B cell (primary cell): ENCODE results near the gene PLA2G2E. TPM values are rescaled to one million over a fixed set of nuclear protein-coding genes. Genes with fewer than 3 reads are reported as not detected.
A peak's percentile ranks its signal among the peaks of the same experiment; 100 is the strongest.

Experiments
- ATAC-seq: fragments of 200-7000 bp; cut with Tn5 transposase; one replicate; pipeline ENCODE4 v1.10.0; 2021; ENCODE audit warnings: low read depth, mild to moderate bottlenecking, moderate number of reproducible peaks, moderate library complexity
- CTCF ChIA-PET: fragments of 350-600 bp; sonication (Branson Sonifier 250); formaldehyde crosslinking; loops from one replicate; lab custom pipeline; 2021; ENCODE audit warnings: antibody characterized with exemption, inconsistent platforms; lab: Charles Lee
- POLR2A ChIA-PET: fragments of 350-600 bp; sonication (Branson Sonifier 250); formaldehyde crosslinking; loops from one replicate; lab custom pipeline; 2021; ENCODE audit warnings: antibody characterized with exemption; lab: Charles Lee
- DNase-seq: peaks from one replicate; pipeline ENCODE4 v3.0.0; 2013
- H2AFZ ChIP-seq: 2 replicates; pipeline ENCODE4 v1.6.1; 2012; ENCODE audit warnings: mild to moderate bottlenecking, low read depth, low read length; ENCODE audit not compliant: insufficient read depth, poor library complexity, severe bottlenecking
- H3K27ac ChIP-seq, 2 donors: 1 replicate in 1 of 2; 2 replicates in 1 of 2; pipeline ENCODE4 v1.5.1; 2012 to 2013; ENCODE audit warnings: low read length in 2 of 2, mild to moderate bottlenecking in 2 of 2, moderate library complexity in 1 of 2
- H3K27me3 ChIP-seq, 4 experiments: fragments of 200-600 bp in 1 of 4; sonication (generic) in 1 of 4; replicated peaks in 1 of 4; 1 replicate in 2 of 4; 2 replicates in 2 of 4; pipeline versions ENCODE4 v1.6.1 to v1.7.0; 2013 to 2016; ENCODE audit warnings: low read length in 3 of 4, mild to moderate bottlenecking in 2 of 4, mixed read lengths in 1 of 4, moderate library complexity in 1 of 4; ENCODE audit not compliant: insufficient read depth in 4 of 4, control insufficient read depth in 3 of 4; ENCODE audit errors: control extremely low read depth in 1 of 4
- H3K36me3 ChIP-seq, 2 experiments: replicated peaks in 1 of 2; 1 replicate in 1 of 2; 2 replicates in 1 of 2; pipeline versions ENCODE4 v1.6.1 to v1.7.1; 2013; ENCODE audit warnings: low read length in 1 of 2; ENCODE audit not compliant: insufficient read depth in 2 of 2, control insufficient read depth in 1 of 2; ENCODE audit errors: control extremely low read depth in 1 of 2, extremely low read depth in 1 of 2
- H3K4me1 ChIP-seq, 2 donors: fragments of 200-600 bp in 1 of 2; sonication (generic) in 1 of 2; 1 replicate in 1 of 2; 2 replicates in 1 of 2; pipeline versions ENCODE4 v1.5.1 to v1.6.1; 2013 to 2017; ENCODE audit warnings: low read length in 2 of 2; ENCODE audit not compliant: control insufficient read depth in 2 of 2, insufficient read depth in 2 of 2
- H3K4me2 ChIP-seq: replicated peaks from 2 replicates; pipeline ENCODE3; 2012; ENCODE audit warnings: mild to moderate bottlenecking, low read depth, low read length; ENCODE audit not compliant: poor library complexity, severe bottlenecking
- H3K4me3 ChIP-seq, 5 experiments: fragments of 200-600 bp in 1 of 5; sonication (generic) in 1 of 5; 1 replicate in 3 of 5; 2 replicates in 2 of 5; pipeline versions ENCODE4 v1.5.1 to v1.7.0; 2011 to 2016; ENCODE audit warnings: low read length in 4 of 5, mild to moderate bottlenecking in 4 of 5, low read depth in 2 of 5, control low read depth in 1 of 5, moderate library complexity in 1 of 5; ENCODE audit not compliant: insufficient read depth in 1 of 5; ENCODE audit errors: control extremely low read depth in 1 of 5, extremely low read depth in 1 of 5
- H3K79me2 ChIP-seq: fragments of 200-600 bp; sonication (generic); one replicate; pipeline ENCODE4 v1.6.0; 2016; ENCODE audit warnings: low read length; ENCODE audit not compliant: control insufficient read depth, insufficient read depth
- H3K9ac ChIP-seq: fragments of 200-600 bp; sonication (generic); 2 replicates; pipeline ENCODE4 v1.6.1; 2017; ENCODE audit warnings: mild to moderate bottlenecking, low read length, moderate library complexity
- H3K9me3 ChIP-seq, 3 donors: one replicate each; pipeline versions ENCODE4 v1.6.1 to v1.7.1; 2013; ENCODE audit warnings: low read length in 2 of 3; ENCODE audit not compliant: control insufficient read depth in 2 of 3, insufficient read depth in 1 of 3; ENCODE audit errors: control extremely low read depth in 1 of 3
- H4K20me1 ChIP-seq: 2 replicates; pipeline ENCODE4 v1.6.0; 2012; ENCODE audit warnings: mild to moderate bottlenecking, low read length; ENCODE audit not compliant: insufficient read depth, control insufficient read depth, poor library complexity, severe bottlenecking
- H3K27ac Mint-ChIP-seq: one replicate; pipeline ENCODE4 v1.8.0; 2021; ENCODE audit warnings: mixed read lengths
- H3K27me3 Mint-ChIP-seq: one replicate; pipeline ENCODE4 v1.8.0; 2021; ENCODE audit warnings: mixed read lengths
- H3K4me1 Mint-ChIP-seq: one replicate; pipeline ENCODE4 v1.8.0; 2021; ENCODE audit warnings: mixed read lengths
- H3K4me3 Mint-ChIP-seq: one replicate; pipeline ENCODE4 v1.8.0; 2021; ENCODE audit warnings: mixed read lengths
- H3K9me3 Mint-ChIP-seq: one replicate; pipeline ENCODE4 v1.8.0; 2022; ENCODE audit warnings: mixed read lengths; ENCODE audit not compliant: insufficient read depth
- EZH2 ChIP-seq: IDR thresholded peaks from 2 replicates; pipeline ENCODE4 v1.6.1; 2012; ENCODE audit warnings: borderline replicate concordance, low read depth, mild to moderate bottlenecking, moderate library complexity, low read length; ENCODE audit not compliant: insufficient read depth, poor library complexity, severe bottlenecking
- WGBS: methylation state at CpG from one replicate; pipeline ENCODE4 v1.1.5; 2013; ENCODE audit warnings: missing lambda C conversion rate; ENCODE audit not compliant: insufficient coverage; 5-methylcytosine and 5-hydroxymethylcytosine counted together
- intact Hi-C: fragments of 100-400 bp; cut with micrococcal nuclease; formaldehyde crosslinking; loops from one replicate; pipeline ENCODE4 v1.10.0; 2022
- polyA plus RNA-seq: library from polyadenylated mRNA; depleted of rRNA; stranded (reverse); fragments of >200 nt; gene quantifications from 2 replicates; pipeline ENCODE4 v1.2.3, GENCODE V29; 2012
- total RNA-seq, 2 donors: library from RNA; stranded (reverse); fragments of 120-200 nt in 1 of 2; gene quantifications; 1 replicate in 1 of 2; 2 replicates in 1 of 2; pipeline versions ENCODE4 v1.2.3 to v1.2.4, GENCODE V29; 2013 to 2022
- TF ChIP-seq, protein P1 (sequence below): fragments of 200-600 bp; IDR thresholded peaks from one replicate; pipeline ENCODE4 v1.8.0; 2022; ENCODE audit warnings: antibody characterized with exemption, mild to moderate bottlenecking

PLA2G2E gene
- total and polyA plus RNA-seq, 2 donors (not counting 1 experiment from before 2014, with no cell fraction given) = not detected

DNA sequence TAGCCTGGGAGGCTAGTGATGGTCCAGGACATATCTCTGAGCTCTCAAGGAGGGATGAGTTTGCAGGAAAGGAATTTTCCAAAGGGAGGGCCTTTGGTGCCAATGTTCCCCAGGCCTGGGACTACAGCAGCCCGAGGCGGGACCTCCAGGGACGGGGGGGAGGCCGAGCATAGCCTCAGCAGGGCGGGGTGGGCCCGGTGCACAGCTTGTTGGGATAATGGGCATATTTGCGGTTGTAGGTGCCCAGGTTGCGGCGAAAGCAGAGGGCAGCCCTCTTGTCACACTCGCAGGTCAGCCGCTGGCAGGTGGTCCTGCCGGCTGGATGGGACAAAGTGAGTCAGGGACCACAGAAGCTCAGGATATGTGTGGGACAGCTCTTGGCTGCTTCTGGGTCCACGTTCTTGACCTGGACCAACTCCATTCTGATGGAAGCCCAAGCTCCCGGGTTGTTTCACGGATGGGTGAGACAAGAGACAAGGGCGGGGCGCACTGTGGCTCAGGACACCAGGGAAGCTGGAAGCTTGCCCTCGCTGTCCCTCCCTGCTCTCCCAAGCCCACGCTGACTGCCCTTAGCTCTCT lies 3.2 kb downstream of the PLA2G2E start:
- no peaks in the 10 kb centered on the region for H3K79me2 ChIP-seq
- no peaks in the 10 kb centered on the region for H3K9me3 ChIP-seq
- H3K9ac ChIP-seq = no peak overlapping the region
- intact Hi-C loops = no loop called here
- ChIA-PET CTCF (interaction anchor here (0.6 to 8.4 kb wide), 8 partner anchors 10 to 575 kb away, joined by 3 to 126 read pairs (median 4); no protein-coding TSS in a partner anchor), POLR2A (interaction anchor here (0.6 kb wide), 1 partner anchor 880 kb away, joined by 3 read pairs; no protein-coding TSS in a partner anchor)
- Mint-ChIP-seq H3K27me3 (peaks cover 4% of the 10 kb centered on the region), H3K27ac (no peak overlapping the region), H3K4me3 (no peak overlapping the region), H3K9me3 (no peaks in the 10 kb centered on the region), H3K4me1 (peaks cover 4% of the 10 kb centered on the region)
- no peak overlapping the region for H3K4me3 ChIP-seq
- no peak overlapping the region for H3K27ac ChIP-seq
- H3K4me2 ChIP-seq = no peak overlapping the region
- ATAC-seq = no peak
- H3K36me3 ChIP-seq = no peaks in the 10 kb centered on the region
- DNase-seq = no peak
- TF ChIP-seq EZH2 = no peak
- TF ChIP-seq, protein P1, sequence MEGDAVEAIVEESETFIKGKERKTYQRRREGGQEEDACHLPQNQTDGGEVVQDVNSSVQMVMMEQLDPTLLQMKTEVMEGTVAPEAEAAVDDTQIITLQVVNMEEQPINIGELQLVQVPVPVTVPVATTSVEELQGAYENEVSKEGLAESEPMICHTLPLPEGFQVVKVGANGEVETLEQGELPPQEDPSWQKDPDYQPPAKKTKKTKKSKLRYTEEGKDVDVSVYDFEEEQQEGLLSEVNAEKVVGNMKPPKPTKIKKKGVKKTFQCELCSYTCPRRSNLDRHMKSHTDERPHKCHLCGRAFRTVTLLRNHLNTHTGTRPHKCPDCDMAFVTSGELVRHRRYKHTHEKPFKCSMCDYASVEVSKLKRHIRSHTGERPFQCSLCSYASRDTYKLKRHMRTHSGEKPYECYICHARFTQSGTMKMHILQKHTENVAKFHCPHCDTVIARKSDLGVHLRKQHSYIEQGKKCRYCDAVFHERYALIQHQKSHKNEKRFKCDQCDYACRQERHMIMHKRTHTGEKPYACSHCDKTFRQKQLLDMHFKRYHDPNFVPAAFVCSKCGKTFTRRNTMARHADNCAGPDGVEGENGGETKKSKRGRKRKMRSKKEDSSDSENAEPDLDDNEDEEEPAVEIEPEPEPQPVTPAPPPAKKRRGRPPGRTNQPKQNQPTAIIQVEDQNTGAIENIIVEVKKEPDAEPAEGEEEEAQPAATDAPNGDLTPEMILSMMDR = no peak
- 97% methylated on average over 19 of the region's 19 CpGs for WGBS
- H3K4me1 ChIP-seq = no peaks in the 10 kb centered on the region
- H4K20me1 ChIP-seq = no peaks in the 10 kb centered on the region
- H2AFZ ChIP-seq = no peak overlapping the region
- H3K27me3 ChIP-seq = peaks cover 0 to 5% (median 0%) of the 10 kb centered on the region in 4 experiments

DNA sequence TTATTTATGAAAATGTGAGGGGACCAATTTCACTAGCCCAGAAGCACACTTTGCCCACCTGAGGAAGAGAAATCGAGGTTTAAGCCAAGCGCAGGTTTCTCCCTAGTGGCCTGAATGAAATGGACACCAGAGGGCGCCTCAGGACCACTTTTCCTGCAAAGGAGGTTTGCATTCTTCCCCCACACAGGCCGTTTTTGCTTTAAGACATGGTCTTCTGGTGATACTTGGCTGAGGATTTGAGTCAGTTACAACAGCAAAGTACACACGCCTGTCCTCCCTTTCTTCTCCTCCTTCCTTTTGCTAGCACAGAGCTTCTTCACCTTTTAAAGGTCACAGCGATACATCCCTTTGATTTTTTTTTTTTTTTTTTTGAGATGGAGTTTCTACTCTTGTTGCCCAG lies 5.4 kb downstream of the PLA2G2E start:
- Histone ChIP-seq H3K4me1 (no peaks in the 10 kb centered on the region), H3K9ac (no peak overlapping the region), H3K79me2 (no peaks in the 10 kb centered on the region), H3K27me3 (peaks cover 0 to 5% (median 0%) of the 10 kb centered on the region in 4 experiments), H2AFZ (no peak overlapping the region), H3K27ac (no peak overlapping the region), H3K4me2 (no peak overlapping the region), H3K9me3 (no peaks in the 10 kb centered on the region), H4K20me1 (no peaks in the 10 kb centered on the region), H3K36me3 (peaks cover 0 to 8% of the 10 kb centered on the region in 2 experiments), H3K4me3 (no peak overlapping the region)
- H3K27me3 Mint-ChIP-seq = peaks cover 4% of the 10 kb centered on the region
- TF ChIP-seq, protein P1 = peak; percentile 86
- TF ChIP-seq EZH2 = no peak
- peak; percentile 85 for DNase-seq
- POLR2A ChIA-PET = no interaction called here
- intact Hi-C loops = loop anchor here (1.0 to 5.0 kb wide), 3 partner anchors 183 to 714 kb away; partner anchors contain the start of gene PINK1
- H3K27ac Mint-ChIP-seq = no peak overlapping the region
- peaks cover 4% of the 10 kb centered on the region for H3K4me1 Mint-ChIP-seq
- peak; percentile 49 for ATAC-seq
- no peaks in the 10 kb centered on the region for H3K9me3 Mint-ChIP-seq
- 0% methylated on average over 1 of the region's 6 CpGs for WGBS
- H3K4me3 Mint-ChIP-seq = no peak overlapping the region
- CTCF ChIA-PET = interaction anchor here (0.7 to 8.4 kb wide), 17 partner anchors 12 to 719 kb away, joined by 3 to 126 read pairs (median 4); no protein-coding TSS in a partner anchor
